GM18502 (cell line): ENCODE measurements around the gene ACOXL.
"Not testable (repeated sequence)": the region's sequence is repeated elsewhere in the genome, so short reads cannot be mapped to it uniquely, and the experiment has no call there.

Experiments
- ATAC-seq: cut with Tn5 transposase; IDR thresholded peaks from one replicate; pipeline ENCODE4 v1.9.1; 2021; ENCODE audit warnings: mild to moderate bottlenecking; ENCODE audit not compliant: unreplicated experiment, poor library complexity

ACOXL gene

GRCh38 chr2:110732422-110733413 lies at the start of gene ACOXL:
ACOXL (plus strand) TSS chr2:110732573; CDS start chr2:110768390, 35,817 bp downstream.
- no peak for ATAC-seq

DNA sequence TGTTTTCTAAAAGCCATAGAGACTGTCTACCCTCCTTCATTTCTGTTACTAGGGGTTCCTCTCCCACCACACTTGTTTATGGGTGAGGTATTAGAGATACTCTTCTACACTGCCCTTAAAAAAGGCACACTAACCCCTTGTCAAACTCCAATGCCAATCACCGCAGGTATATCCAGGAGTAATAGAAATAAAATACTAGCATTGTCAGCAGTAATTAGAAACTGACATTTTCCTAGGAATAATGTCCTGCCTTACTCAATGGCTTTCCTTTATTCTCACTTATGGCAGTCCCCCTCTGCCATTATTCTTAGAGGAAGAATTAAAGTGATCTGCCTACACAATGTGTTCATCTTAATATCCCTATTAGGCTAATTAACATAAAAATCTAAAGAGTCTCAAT lies 49.5 kb upstream of the ACOXL start:
- ATAC-seq: no peak

DNA sequence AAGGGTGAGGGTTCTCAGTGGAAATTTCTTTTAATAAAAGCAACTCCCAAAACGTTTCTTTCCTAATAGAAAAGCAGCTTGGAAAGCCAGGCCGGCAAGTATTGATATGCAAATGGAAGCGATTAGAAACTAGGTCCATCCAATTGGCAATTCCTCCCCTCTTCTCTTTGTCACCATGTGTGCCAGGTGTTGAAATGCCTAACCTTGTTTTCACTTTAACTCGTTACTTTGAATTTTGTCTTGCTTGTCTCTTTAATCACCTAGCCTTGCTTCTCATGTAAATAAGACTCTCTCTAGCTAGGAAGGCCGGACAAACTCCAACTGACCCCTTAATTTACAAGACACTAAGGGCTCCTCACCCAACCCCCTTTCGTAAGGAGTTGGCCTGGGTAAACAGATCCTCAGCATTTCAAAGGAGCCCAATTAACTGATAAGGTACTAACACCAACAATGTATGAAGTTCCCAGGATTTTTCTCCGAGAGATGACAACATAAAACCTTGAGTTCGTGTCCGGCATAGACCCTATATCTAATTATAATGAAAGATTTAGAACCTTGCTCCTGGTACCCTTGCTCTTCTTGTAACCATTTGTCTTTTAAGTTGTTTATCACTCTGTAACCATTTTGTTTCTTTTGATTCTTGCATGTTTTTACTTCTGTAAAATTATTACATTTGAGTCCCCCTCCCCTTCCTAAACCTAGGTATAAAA lies 44.4 kb upstream of the ACOXL start:
- ATAC-seq: not testable (repeated sequence)

DNA sequence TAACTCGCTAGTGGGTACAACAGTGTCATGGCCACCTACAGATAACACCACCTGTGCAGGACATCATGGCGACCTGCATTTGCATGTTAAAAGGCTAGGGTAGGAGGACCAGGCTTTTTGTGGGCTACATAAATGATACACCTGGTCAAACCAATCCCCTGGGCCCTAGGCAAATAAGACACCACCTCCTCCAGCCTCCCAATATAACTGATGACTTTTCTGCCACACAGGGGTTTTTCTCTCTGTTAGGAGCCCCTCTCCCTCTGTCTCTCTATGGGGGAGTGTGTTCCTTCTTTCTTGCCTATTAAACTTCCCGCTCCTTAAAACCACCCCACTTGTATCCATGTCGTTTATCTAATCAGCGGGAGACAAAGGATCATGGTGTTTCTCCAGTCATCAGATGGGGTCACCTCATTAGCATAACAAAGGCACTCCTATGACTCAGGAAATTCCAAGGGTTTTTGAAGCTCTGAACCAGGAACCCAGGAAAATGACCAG lies 43.7 kb upstream of the ACOXL start:
- no peak for ATAC-seq

DNA sequence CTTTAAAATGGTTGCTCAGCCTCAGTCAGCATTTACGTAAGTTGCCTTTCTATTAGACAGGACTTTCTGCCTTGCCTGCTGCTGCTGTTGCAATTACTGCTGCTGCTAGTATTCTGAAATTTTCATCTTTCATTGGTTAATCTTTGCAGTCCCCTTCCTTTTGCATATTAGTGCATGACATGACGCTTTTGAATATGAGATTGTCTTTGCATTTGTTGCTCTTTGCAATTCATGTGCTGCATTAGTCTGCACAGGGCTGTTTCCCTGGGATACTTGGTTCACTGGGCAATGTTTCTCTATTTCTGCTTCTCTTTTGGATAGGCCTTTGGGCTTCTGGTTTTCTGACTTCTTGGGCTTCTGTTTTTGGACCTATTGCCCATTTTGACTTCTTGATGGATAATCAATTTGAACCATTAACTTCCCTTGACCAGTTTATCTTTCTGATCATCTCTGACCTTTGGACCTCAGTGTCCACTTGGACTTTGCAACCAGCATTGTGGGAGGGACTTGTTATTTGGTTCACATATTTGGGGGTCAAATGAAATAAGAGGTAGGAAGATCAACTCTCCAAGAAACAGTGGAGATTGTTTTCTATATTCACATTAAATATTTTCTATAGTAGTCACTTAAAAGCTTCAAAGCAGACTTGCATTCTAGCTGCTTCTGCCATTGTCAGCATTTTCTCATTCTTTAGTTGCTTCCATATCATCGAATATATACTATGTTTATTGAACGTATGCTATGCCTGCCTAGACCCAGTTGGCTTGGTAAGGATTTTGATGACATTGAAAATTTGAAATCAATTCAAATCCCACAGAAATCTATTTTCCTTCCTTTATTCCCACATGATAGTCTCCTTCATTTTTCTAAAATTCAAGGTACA lies 42.0 kb upstream of the ACOXL start:
- no peak for ATAC-seq

GRCh38 chr2:110691612-110692258 lies 40.6 kb upstream of the ACOXL start:
- ATAC-seq: no peak

DNA sequence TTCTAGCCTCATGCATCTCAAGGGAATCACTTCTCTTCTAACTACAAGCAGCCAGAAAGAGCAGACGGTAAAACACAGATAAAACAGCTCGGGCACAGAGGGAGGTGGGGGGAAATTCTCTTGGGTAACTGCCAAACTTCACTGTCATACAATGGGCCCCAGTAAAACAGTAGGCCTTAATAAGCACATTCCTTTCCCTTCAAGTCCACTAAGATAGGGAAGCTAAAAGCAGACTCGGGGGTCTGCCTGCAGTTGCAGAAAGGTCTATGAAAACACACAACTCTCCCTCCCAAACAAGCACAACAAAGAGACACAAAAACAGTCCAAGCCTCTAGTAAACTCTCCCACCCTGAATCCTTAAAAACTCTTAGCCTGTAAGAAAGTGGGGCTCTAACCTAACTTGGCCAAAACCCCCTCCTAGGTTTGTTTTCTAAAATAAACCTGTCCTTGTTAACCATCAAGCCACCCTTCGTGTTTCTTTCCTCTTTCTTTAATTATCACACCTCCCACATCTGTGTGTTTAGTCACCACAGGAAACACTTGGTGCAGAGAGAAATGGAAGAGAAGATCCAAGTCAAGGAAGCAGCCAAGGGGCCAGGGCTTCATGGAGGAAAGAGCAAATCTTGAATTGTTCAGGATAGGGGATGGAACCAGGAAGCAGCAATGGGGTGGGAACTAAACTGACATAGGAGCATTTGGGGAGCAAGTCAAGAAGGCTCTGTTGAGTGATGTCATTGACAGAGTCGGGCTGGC lies 37.1 kb upstream of the ACOXL start:
- ATAC-seq: not testable (repeated sequence)

DNA sequence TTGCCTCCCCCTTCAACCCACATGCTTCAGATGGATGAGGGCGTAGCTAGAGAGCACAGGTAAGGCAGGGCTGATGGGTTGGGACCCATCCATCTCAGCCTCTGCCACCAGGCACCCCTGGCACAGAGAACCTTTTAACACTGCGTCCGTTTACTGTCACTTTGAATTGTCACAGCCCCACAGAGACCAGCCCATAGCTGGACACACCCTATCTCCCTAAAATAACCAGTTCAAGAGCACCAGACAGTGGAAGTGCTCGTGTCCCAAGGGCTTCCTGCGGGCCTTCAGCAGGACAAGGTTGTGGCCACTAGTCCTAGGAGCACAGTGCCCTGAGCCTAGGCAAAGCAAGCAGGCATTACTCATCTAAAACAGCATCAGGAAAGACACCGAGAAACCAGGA lies 34.1 kb upstream of the ACOXL start:
- not testable (repeated sequence) for ATAC-seq

GRCh38 chr2:110702514-110703380 lies 29.6 kb upstream of the ACOXL start:
- ATAC-seq: no peak

DNA sequence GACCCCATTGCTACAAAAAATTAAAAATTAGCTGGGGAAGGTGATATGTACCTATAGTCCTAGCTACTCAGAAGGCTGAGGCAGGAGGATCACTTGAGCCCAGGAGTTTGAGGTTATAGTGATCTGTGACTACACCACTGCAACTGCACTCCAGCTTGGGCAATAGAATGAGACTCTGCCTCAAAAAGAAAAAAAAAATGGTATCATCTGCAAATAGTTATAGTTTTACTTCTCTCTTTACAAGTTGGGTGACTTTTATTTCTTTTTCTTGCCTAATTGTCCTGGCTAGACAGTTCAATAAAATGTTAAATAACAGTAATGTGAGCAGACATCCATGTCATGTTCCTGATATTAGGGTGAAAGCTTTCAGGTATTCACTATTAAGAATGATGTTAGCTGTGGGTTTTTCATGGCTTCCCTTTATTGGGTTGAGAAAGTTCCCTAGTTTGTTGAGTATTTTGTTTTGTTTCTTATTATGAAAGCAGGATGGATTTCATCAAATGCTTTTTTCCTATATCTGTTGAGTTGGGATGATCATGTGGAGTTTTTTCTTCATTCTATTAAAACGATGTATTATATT lies 24.9 kb upstream of the ACOXL start:
- ATAC-seq: no peak

DNA sequence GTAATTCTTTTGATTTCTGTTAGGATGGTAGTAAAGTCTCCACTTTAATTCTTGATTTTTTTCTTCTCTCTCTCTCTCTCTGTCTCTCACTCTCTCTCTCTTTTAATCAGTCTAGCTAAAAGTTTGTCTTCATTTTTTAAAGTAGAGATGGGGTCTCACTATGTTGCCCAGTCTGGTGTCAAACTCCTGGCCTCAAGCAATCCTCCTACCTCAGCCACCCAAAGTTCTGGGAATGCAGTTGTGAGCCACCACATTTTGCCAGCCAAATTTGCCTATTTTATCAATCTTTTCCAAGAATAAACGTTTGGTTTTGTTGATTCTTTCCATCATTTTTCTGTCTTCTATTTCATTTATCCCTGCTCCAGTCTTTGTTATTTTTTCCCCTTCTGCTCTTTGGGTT lies 23.9 kb upstream of the ACOXL start:
- ATAC-seq: no peak

GRCh38 chr2:110712737-110713136 lies 19.6 kb upstream of the ACOXL start:
- no peak for ATAC-seq

DNA sequence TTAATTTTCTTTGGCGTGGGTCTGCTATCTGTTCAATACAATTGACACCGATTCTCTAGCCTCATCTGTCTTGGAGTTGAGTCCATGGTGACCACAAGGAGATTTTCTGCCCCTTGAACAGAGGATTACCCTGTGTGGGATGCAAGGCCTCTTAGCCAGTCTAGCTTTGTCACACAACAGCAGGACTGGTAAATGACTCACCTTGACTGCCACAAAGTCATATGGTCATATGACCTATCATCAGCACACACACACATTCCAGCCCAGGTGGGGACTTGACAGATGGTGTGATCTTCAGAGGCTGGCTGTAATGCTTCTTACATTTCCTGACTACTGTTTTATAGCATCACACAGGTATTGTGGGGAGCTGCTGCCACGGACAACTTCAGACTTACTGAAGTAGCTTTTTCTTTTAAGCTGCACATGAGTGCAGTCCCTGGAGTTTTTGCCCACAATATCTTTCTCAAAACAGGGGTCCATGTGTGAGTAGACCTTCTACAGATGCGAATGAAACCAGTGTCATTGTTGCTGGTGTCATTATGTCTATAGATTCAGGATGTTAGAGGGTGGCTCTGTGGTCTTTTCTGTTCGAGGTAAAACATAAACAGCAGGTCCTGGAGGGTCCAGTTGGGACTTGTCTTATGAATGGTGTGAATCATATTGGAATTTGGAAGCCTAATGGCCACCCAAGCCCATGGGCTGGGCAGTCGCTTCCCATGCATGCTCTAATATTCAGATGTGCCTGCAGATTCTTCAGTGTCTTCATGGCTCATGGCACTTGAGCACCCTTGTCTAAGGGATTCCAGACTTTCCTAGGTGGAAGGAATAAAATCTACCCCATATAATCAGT lies 18.6 kb upstream of the ACOXL start:
- ATAC-seq: peak; percentile 70

DNA sequence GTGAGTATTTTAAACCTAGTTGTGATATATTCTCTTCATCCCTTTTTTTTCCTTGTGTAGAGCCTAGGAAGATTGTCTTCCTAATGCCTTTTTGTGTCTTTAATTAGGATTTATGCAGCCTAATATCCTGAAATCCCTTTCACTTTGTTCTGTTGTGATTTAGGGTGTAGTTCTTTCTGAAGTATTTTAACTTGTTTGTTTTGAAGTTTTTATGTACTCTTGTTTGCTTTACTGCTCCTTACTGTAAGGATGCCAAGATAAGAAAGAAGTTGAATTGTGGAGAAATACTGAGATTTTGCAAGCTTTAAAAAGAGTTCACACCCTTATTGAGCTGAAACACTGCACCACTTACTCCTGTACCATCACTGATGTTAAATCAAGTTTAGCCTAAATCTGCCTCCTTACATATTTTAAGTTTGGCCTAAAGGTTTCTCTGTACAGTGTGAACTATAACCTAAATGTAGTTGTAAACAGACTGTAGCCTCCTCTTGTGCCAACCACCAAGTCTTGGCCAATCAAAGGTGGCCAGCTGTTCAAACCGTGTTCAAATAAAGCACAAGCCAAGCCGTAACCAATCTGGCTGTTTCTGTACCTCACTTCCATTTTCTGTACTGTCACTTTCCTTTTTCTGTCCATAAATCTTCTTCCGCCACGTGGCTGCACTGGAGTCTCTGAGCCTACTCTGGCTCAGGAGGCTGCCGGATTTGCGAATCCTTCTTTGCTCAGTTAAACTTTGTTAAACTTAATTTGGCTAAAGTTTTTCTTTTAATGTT lies 17.7 kb upstream of the ACOXL start:
- ATAC-seq: no peak

DNA sequence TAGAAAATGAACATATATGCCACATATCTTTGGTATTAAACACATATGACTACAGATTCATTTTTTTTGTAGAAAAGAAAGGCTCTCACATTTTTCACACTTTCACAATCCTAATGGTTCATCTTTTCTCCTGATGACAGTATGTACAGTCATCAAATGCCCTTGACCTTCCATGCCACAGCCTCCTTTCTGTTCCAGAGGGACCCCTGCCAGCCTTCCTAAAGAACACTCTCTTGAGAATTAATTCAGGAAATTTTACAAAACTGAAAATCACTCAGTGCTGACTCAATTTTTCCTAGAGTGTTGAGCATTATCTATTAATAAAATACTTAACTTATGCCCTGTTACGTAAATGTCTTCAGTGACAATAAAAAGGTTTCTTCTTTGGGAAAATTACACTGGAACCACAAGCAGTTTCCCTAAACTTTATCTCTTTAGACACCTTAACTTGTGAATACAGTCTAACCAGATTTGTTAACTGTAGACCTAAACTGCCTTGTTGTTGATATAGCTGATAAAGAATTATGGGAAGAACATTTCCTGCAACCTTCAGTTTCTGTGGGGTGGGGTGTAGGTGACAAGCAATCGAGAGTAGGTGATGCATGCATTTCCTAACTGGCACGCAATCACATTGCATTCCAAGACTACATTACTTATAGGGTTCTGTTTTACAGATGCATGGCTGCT lies 15.3 kb upstream of the ACOXL start:
- no peak for ATAC-seq

DNA sequence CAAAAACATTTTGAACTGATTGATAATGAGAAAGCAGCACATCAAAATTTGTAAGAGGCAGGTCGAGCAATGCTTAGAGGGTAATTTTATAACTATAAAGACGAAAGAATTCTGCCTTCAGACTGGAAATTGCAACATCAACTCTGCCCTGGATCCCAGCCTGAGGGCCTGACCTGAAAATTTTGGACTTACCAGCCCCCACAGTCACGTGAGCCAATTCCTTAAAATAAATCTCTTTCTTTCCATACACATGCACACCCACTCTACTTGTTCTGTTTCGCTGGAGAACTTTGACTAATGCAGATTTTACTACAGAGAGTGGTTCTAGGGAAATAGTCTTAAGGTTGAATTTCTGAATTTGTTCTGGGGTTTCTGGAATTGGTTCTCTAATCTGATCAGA lies 14.6 kb upstream of the ACOXL start:
- ATAC-seq: no peak
